Measurements from ENCODE around the gene RASL11A.
"Not testable (repeated sequence)": the region's sequence is repeated elsewhere in the genome, so short reads cannot be mapped to it uniquely, and the experiment has no call there.

The RASL11A gene

GRCh38 chr13:27264648-27265047 lies 6.0 kb upstream of the RASL11A start:
- no peak for DNase-seq

- no peak for DNase-seq
These were observed 3.7 kb upstream of the RASL11A start for GRCh38 chr13:27266917-27267316.

GRCh38 chr13:27267596-27267995 lies 3.0 kb upstream of the RASL11A start:
- DNase-seq = no peak

GRCh38 chr13:27269114-27269665 lies 1.4 kb upstream of the RASL11A start:
- no peak for DNase-seq

- DNase-seq = peak; percentile 38
These were observed 1.0 kb downstream of the RASL11A start for GRCh38 chr13:27271570-27272096.

- DNase-seq = no peak
These were observed 3.2 kb downstream of the RASL11A start for GRCh38 chr13:27273658-27274425.

GRCh38 chr13:27274631-27275030 lies 4.0 kb downstream of the RASL11A start:
- no peak for DNase-seq

- no peak for DNase-seq
These were observed 5.6 kb downstream of the RASL11A start for GRCh38 chr13:27276188-27276587.

GRCh38 chr13:27279506-27279905 lies 8.9 kb downstream of the RASL11A start:
- no peak for DNase-seq

GRCh38 chr13:27280009-27280656 lies 9.5 kb downstream of the RASL11A start:
- no peak for DNase-seq

- no peak for DNase-seq
These were observed 10.2 kb downstream of the RASL11A start for GRCh38 chr13:27280841-27281240.

- no peak for DNase-seq
These were observed 10.8 kb downstream of the RASL11A start for GRCh38 chr13:27281420-27281819.

GRCh38 chr13:27283906-27284493 lies 13.4 kb downstream of the RASL11A start:
- no peak for DNase-seq

GRCh38 chr13:27288392-27288791 lies 17.8 kb downstream of the RASL11A start:
- DNase-seq = no peak

- DNase-seq = no peak
These were observed 18.5 kb downstream of the RASL11A start for GRCh38 chr13:27289011-27289665.

GRCh38 chr13:27290715-27291114 lies 20.1 kb downstream of the RASL11A start:
- no peak for DNase-seq

GRCh38 chr13:27291967-27292366 lies 21.3 kb downstream of the RASL11A start:
- not testable (repeated sequence) for DNase-seq

GRCh38 chr13:27293076-27293691 lies 22.6 kb downstream of the RASL11A start:
- no peak for DNase-seq

- no peak for DNase-seq
These were observed 23.4 kb downstream of the RASL11A start for GRCh38 chr13:27293873-27294515.

GRCh38 chr13:27295096-27295495 lies 24.5 kb downstream of the RASL11A start:
- no peak for DNase-seq

- DNase-seq = no peak
These were observed 25.0 kb downstream of the RASL11A start for GRCh38 chr13:27295660-27296059.

GRCh38 chr13:27296496-27296895 lies 25.9 kb downstream of the RASL11A start:
- no peak for DNase-seq
